IMR-90 (cell line): ENCODE results near the gene ATP10A.

Experiments used
- CTCF ChIP-seq: conservative IDR thresholded peaks from 2 replicates; pipeline ENCODE4 v1.5.1; 2012; ENCODE audit warnings: mild to moderate bottlenecking, low read depth, low read length, improper control_type of control experiment
- POLR2A ChIP-seq: IDR thresholded peaks from 2 replicates; pipeline ENCODE4 v1.6.1; 2012; ENCODE audit warnings: mild to moderate bottlenecking, low read depth, low read length
- RAD21 ChIP-seq: IDR thresholded peaks from 2 replicates; pipeline ENCODE4 v1.6.1; 2012; ENCODE audit warnings: low read length, improper control_type of control experiment

GRCh38 chr15:25777037-25777436 is 86.1 kb downstream of the ATP10A start:
- TF ChIP-seq RAD21 (no peak), CTCF (no peak), POLR2A (no peak)
